Left ventricle myocardium superior (tissue), 1 donor: ENCODE results near the gene BCAS1. TPM values are rescaled to one million over a fixed set of nuclear protein-coding genes. Genes with fewer than 3 reads are reported as not detected.

ENCODE experiments used
- ATAC-seq: fragments of 200-7000 bp; cut with Tn5 transposase; one replicate; pipeline ENCODE4 v1.9.1; 2020; ENCODE audit warnings: mild to moderate bottlenecking, moderate library complexity
- DNase-seq: peaks from one replicate; pipeline ENCODE4 v3.0.0-alpha.2; 2020
- intact Hi-C: fragments of 100-400 bp; cut with micrococcal nuclease; formaldehyde crosslinking; loops from one replicate; pipeline ENCODE4 v1.11.0; 2022
- total RNA-seq: library from RNA; stranded (reverse); fragmentation: NEBNext Ultra II Directional; extraction: Animal tissue kit (Norgen Biotek cat#: 25700); gene quantifications from one replicate; pipeline ENCODE4 v1.2.1, GENCODE V29; 2021
- donor health status: DM: no; HTN: yes; CAD: no; lungs with severe emphysema.

BCAS1 gene
- total RNA-seq, 1 donor from 2014 or later: not detected

DNA sequence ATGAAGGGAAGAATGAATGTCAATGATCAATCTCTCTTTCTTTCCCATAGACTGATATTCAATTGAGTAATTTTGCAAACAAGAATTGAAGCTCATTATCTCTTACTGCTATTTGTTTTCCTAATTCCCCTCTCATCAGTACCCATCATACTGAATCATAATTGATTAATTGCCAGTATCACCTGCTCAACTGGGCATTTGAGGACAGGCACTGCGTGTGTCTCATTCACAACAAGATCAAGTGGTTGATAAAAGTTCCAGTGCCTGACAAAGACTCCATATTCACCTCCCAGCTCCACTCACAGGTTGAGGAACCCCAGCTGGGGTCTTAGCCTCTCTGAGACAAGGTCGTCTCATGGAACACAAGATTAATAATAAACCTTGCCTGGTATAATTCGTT, 67.7 kb downstream of the BCAS1 start:
- no peak for DNase-seq
- intact Hi-C loops: no loop called here
- ATAC-seq: no peak

DNA sequence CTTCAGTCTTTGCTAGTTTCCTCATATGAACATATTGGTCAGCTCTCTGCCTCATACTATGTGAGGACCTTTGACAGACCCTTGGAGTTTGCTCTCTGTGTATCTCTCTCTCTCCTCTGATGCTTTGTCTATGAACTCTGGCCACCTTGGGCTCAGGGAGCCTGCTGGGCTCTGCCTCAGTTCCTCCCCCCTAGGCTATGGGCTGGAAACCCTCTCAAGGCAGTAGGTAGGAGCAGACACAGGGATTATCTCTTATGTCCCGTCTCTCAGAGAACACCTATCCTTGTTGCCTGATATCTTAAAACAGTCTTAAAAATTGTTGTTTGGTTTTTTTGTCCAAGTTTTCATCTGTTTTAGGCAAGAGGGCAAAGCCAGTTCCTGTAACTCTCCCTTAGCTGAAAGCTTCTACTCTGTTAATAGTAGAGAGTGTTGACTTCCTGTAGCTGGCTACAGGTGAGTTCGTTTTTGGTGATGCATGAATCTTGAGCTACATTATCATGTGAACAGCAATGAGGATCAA, 68.3 kb downstream of the BCAS1 start:
- no peak for ATAC-seq
- no peak for DNase-seq
- intact Hi-C loops: no loop called here

DNA sequence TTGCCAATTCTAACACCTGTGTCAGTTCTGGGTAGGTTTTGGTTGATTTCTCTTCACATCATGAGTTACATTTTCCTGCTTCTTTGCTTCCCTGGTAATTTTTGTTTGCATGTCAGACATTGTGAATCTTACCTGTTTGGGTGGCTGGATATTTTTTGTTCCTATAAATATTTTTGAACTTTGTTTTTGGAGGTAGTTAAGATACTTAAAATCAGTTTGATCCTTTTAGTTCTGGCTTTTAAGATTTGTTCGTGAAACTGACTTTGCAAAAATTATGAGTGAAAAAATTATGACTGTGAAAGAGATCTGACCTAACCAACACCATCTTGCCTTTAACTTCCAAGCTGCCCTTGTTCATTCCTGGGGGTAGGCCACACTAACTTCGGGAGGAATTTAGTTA, 69.5 kb downstream of the BCAS1 start:
- intact Hi-C loops: loop anchor here (1.0 kb wide), 1 partner anchor 42 kb away; no protein-coding TSS in a partner anchor
- ATAC-seq (no peak), DNase-seq (no peak)

DNA sequence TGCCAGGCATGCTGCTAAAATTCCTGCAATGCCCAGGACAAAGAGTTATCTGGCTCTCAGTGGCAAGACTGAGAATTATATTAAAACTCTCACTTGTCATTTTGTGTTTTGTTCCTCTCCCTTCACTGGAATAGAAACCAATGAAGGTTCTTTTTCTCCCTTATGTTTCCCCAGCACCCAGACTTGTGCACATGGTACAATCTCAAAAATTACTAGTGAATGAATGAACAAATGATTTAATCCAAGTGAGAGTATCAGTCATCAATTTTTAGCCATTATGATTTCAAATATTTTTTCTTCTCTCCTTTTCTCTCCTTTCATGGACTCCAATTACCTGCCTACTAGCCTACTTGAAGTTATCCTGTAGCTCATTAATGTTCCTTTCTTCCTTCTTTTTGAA, 70.1 kb downstream of the BCAS1 start:
- ATAC-seq: no peak
- intact Hi-C loops: no loop called here
- DNase-seq: no peak

DNA sequence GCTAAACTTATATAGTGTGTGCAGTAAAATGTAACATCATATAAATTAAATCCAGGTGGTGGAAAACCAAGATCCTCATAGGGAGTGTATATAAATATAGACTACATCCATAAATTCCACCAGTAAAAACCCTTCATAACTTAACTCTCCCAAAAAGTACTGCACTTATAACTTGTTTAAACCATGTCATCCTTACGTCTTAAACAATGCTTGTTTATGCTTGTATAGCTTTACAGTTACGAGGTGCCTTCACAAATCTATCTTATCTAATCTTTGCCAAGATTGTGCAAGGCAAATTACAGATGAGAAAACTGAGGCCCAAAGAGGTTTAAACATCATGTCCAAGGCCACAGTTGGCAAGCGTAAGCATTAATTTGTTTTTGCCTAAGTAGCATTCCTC, 71.3 kb downstream of the BCAS1 start:
- ATAC-seq: no peak
- intact Hi-C loops: no loop called here
- no peak for DNase-seq

DNA sequence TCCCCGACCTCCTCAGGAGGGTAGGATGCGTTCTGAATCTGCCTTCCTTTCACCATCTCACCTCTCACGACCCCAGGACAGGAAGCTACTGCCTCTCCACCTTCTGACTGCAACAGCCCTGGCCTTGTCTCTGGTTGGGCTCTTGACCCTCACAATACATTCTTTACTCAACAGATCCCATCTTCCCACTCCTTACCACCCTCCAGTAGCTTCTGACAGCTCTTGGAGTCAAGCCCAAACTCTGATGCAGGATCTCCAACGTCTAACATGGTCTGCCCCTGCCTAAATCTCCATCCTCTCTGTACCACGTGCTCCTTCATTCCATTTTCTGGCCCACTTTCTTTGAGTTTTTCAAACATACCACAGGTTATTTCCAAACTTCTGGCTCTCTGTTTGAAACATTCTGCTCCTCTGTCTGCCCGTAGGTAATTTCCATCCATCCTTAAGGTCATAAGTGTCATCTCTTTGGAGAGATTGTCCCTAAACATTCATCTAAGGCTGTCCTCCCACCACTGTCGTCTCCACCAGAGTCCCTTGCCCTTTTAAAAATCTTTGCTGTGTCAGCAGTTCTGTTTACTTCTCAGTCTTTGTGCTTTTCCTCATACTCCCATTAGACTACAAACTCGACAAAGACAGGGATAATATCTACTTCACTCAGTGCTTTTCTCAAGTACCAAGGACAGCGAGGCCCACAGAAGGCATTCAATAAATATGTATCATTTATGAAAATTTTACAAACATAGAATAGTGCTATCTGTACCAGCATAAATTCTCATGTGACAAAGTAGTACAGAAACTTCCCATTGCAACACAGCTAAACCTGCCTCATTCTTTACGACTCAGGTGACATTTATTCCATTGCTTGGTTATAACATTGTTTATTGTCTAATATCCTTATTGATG, 73.6 kb downstream of the BCAS1 start:
- intact Hi-C loops: no loop called here

DNA sequence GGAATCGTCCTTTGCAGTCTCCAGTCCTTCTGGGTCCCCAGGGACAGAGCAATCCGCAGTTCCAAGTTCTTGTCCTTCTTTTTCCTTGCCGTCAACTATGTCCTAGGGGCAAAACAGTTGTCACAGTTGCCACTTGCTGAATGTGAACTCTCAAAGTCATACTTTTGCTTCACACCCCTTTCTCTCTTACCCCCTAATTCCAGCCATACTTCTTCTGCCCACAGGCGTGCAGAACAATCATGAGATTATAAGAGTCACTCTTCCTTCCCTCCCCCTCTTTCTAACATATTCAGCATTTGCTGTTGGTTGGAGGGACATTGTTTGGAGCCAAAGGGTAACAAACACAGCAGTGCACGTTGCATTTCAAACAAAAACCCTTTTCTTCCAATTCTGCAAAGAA, 74.4 kb downstream of the BCAS1 start:
- ATAC-seq (no peak), DNase-seq (no peak)
- intact Hi-C loops: no loop called here

More for the DNA sequence above, 73.6 kb downstream of the BCAS1 start:
- ATAC-seq: no peak
- DNase-seq: no peak

DNA sequence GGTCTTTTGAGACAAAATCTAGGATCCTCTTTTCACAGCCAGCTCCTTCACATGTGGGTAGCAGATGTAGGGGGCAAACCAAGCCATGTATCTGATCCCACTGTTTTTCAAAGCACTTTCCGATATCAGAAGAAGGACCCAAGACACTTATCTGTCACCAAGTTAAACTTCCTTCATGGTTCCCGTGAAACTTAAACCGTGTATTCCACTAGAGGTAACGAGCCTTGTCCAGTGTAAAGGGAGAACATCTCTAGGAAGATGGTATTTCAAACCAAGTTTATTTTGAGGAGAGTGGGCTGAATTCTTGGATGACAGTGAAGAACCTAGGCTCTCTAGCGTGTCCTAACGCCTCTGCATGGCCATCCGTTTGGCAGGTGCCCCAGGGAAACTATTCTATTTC, 76.3 kb downstream of the BCAS1 start:
- DNase-seq: no peak
- intact Hi-C loops: no loop called here
- ATAC-seq: no peak

DNA sequence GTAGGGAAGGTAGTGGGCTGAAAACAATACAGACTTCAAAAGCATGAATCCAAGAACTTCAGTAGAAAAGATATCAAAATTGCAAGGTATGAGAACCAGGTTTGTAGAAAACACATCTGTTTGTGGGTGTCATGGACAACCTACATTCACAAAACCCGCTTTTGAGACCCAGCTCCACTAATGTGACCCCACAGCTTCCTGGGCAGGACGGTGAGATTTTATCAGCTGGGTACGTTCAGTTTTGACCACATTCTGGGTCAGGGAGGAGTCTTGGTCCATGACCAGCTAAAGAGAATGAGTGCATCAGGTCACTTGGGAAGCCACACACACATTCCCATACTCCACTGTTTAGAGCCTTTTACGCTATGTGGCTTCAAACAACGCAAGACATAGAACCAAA, 77.1 kb downstream of the BCAS1 start:
- ATAC-seq (no peak), DNase-seq (no peak)
- intact Hi-C loops: no loop called here

DNA sequence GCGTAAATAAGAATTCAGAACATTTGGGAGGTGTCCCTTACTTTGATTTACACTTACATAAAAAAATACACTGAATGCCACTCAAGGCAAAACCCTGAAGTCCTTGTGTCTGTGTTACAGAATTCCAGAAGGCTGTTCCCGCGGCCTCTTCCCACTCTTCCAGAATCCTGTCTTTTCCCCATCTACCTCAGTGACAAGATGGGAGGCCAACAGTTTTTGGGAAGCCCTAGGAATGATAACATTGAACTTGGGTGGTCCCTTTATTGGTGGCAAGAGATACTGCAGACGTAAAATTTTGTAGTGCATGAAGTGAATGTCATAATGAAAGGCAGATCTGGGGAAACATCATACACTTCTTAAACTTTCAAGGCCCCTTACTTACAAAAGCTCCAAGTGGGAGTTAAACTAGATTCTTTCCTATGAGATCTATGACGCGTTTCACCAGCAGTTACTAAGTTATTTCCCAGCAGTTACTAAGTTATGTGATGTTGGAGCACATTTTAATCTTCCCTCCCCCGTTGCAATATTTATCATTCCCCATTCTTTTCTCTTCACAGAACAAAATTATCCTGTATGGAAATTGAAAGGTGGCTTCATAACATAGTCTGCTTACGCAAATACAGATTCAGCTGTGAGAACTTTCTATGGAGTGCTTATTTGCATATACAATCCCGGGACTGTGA, 79.5 kb downstream of the BCAS1 start:
- DNase-seq: no peak
- intact Hi-C loops: no loop called here
- no peak for ATAC-seq

DNA sequence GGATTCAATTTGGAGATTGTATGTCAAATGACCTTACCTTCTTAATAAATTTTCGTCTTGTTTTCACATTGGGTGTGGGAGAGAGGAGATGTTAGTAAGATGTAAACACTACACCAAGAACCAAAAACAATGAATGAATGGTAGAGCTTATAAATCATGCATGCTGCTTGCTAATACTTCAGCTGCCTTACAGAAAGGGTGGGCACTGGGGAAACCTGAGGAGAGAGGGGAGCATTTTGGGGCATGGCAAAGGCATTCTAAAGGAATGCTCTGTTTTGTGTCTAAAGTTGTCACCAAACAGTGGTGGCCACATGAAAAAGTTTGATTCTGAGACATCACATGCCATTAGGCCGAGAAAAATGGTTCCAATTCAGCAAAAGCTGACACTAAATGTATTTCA, 80.4 kb downstream of the BCAS1 start:
- DNase-seq (no peak), ATAC-seq (no peak)
- intact Hi-C loops: no loop called here

DNA sequence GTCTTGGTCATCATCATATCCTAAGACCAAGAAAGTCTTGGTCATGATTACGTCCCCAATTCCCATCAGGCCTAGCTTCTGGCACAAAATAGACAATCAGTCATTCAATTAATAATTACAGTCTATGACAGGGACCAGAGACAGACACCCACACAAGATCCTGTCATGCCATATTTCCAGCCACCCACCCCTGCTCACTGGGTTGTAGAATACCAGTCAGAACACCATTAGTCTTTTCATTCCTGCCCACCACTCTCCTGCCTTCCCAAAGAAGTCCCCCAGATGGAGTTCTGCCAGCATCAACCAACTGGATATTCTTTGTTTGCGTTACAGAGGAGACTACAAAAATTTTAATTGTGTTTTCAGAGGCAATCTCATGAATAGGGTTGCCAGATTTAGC, 81.0 kb downstream of the BCAS1 start:
- intact Hi-C loops: no loop called here
- ATAC-seq: no peak
- no peak for DNase-seq

DNA sequence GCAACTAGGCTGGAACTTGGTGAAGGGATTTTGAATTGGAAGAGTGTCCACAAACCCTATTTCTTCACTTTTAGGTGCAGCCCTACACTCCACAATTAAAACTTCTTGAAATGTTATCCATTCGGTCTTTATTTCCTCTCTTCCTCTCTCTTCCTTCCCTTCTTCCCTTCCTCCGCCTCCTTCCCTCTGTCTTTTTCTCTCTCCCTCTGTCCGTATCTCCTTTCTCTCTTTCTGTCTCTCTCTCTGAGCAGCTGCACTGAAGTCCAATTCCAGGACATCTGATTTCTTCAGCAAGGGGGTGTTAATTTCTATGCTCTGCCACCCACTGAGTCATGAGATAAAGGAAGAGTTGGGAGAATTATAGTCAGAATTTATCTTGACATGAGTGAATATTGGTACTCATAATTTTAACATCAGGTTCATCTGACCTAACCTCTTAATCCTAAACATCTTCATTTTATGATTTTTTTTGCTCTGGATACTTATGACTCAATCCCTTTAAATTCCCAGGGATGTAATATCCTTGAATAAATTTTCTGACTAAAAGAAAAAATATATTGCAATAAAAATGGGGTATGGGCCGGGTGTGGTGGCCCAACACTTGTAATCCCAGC, 84.2 kb downstream of the BCAS1 start:
- intact Hi-C loops: no loop called here
- ATAC-seq (no peak), DNase-seq (no peak)

DNA sequence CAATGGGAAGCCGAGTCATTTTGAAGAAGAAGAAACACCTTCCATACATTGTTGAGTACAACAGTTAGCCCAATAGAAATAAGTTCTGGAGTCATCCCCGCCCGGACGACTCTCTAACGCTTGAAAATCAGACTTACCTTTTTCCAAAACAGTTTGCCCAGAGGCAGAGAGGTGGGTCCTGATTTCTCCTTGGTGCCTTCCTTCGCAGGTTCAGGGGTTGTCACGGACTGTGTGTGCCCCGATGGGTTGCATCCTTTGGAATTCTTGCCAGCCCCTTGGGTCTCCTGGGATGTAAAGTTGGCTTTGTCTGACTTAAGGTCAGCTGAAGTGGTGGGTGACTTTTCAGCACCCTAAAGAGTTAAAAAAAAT, 85.3 kb downstream of the BCAS1 start:
- ATAC-seq (no peak), DNase-seq (no peak)
- intact Hi-C loops: no loop called here

DNA sequence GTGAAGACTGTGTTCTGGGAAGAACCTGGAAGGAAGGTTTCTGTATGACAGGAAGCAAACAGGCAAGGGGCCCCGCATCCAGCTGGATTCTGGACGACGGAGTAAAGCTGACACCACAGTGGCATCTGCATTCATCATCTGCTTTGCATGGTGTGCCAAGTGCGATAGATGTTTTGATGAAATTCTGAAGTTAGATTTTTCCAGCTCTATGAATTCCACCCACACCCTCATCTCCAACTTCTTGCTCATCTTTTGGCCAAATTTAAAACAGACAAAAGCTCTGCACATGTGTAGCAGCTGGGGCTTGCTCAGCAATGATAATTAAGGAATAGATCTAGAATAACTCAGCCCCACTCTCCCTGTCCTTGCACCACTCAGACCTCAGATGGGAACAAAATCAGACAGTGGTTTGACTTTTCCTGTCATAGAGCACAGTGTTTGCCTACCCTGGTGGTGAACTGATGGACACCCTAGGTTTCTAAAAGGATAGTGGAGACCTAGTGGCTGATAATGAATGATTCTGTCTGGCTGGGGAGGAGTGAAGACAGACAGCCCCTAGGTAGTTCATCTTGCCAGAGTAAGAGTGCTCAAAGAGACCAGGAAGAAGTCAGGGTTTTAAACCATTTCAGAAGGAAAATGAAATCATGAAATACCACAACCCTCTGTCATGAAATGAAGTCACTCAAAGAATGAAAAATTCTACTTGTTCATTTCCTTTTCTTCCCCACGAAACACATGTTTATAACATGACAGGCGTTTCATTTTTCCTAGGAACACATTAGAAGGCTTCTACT, 85.8 kb downstream of the BCAS1 start:
- ATAC-seq (no peak), DNase-seq (no peak)
- intact Hi-C loops: no loop called here

DNA sequence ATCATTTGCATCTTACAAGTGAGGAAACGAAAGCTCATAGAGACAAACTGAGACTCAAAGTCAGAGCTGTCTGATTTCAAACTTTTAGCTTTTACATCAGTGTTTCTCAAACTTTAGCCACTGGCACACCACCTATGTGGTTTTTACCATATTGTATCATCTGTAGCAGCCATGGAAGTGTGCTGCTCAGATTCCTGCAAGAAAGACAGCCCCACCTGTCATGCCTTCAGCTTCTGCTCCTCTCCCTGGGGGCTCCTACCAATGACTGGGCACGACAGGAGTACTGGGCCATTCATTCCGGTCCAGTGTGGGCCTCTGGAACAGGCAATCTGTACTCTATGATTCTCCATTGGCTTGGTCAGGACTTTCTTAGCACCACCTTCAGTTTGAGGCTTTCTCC, 87.0 kb downstream of the BCAS1 start:
- no peak for ATAC-seq
- no peak for DNase-seq
- intact Hi-C loops: no loop called here

DNA sequence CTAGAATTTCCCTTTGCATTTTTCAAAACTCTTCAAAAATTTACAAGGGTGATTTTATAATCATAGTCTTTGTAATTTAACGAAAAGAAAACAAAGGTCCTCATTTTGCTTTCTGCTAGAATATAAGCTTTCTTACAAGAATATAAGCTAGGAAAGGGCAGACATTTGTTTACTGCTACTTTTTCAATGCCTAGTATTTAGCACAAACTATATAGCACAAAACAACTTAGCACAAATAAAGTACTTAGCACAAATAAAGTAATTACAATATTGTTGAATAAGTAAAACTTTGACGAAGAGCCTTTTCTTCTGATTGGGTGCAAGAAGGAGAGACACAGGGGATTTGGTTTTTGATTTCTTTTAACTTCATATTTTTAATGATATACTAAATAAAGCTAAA, 87.8 kb downstream of the BCAS1 start:
- ATAC-seq: no peak
- intact Hi-C loops: no loop called here
- no peak for DNase-seq

DNA sequence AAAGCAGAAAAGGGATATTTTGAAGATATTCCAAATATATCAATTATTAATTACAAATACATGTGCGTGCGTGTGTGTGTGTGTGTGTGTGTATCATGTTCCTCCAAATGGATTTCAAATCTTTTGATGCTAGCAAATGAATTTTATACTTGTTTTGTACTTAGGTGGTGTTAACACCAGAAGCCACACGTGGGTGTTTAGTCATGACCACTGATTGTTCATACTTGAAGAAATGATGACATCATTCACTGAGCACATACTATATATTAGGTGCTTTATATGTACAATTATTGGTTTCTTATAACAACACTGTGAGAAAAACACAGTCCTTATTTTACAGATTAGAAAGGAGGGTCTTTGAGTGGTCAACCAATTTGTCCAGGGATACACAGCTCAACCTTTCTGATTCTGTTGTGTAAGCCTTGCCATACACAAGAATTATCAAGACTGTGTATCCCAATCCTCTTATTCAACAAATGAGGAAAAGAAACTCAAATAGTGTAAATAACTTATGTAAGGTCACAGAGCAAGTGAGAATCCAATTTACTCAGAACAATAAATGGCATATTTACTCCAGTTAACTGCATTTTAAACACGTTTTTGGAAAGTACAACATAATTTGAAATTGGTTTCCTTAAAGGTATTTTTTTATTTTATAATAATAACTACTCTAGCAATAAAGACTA, 88.5 kb downstream of the BCAS1 start:
- ATAC-seq: no peak
- intact Hi-C loops: no loop called here
- DNase-seq: no peak

DNA sequence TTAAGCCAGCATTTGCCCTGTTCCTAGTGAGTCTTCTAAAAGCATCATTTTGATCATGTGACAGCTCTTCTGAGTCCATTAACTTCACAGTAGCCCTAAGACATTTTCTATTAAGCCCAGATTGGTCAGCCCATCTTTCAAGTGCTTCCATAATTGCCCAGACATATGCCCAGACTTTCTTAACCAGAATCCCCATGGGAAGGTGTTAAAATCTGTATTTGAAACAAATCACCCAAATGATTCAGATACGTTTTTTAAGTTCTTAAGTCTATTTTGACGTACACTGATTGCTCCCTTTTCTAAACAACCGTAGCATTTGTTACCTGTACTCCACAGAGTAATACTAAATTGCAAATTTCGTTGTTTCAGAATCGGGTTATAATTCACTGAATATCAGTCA, 89.3 kb downstream of the BCAS1 start:
- intact Hi-C loops: no loop called here
- ATAC-seq (no peak), DNase-seq (no peak)
